Stimulated activated naive CD4-positive, alpha-beta T cell (primary cell): ENCODE data around the gene SLC22A31.

Experiments used
- DNase-seq, 6 experiments: peaks; one replicate each; lab custom pipeline; 2025; lab: John Stamatoyannopoulos, UW

Gene SLC22A31

DNA sequence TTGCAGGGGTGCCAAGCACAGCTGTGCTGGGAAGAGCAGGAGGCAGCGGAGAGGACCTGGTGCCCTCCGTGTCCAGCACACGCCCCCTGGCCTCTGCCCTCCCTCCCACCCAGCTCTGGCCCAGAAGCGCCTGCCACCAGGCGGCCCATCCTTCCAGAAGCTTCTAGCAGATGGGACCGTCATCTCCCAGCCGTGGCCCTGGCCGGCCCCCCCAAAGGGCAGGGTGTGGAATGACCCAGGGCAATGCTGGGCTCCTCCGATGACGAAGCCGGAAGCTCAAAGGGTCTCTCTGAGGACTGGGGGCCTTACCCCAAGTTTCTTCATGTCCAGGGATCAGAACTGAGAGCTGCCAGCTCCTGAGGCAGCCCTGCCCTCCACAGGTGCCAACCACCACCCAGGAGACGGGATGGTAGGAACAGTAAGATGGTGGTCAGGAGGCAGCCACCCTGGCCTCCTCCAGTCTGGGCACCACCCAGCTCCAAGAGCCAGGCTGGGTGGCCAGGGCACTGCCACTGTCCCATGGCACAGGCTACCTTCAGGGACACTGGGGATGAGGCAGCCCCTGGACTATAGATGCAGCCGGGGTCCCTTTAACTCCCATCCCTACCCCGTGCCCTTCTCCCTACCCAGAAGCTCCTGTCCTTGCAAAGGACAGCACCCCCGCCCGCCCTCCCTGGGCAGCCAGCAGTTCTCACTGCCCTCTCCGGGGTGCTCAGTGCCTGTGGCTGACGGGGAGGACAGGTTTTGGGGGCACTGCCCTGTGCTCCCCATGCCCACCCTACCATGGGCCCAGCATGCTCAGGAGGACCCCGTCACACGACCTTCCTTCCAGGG, 35.3 kb downstream of the SLC22A31 start:
- DNase-seq: no peak

DNA sequence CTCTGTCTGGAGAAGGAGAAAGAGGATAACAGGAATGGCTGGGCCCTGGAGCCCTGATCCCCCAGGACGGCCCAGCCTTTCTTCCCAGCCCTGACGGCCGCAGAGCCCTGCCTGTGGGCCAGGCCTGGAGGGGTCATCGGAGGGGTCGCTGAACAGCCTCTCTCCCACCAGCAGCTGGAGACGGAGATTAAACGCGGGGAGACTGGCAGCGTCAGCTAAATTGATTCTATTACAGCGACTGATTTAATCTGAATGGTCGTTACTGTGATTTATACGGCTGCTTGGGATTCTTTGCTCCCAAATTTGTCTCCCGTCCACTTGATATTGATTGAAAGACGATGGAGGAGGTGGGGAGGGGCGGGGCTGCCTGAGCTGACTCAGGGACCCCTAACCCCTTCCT, 35.9 kb downstream of the SLC22A31 start:
- no peak for DNase-seq

DNA sequence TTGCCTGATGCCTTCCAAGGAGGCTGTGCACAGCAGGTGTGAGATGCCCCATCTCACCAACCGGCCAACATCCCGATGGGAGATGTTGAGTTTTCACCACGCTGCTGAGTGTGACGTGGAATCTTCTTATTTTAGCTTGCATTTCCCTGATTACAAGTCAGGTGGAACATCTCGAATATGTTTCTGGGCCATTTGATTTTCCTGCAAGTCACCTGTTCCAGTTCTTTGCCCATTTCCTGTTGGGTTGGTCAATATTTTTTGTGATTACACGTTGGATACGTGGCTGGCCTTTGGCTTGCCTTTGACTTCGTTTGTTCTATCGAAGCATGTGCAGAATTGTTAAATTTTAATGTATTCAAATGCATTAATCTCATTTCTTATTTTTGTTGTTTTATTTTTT, 37.0 kb downstream of the SLC22A31 start:
- no peak for DNase-seq

DNA sequence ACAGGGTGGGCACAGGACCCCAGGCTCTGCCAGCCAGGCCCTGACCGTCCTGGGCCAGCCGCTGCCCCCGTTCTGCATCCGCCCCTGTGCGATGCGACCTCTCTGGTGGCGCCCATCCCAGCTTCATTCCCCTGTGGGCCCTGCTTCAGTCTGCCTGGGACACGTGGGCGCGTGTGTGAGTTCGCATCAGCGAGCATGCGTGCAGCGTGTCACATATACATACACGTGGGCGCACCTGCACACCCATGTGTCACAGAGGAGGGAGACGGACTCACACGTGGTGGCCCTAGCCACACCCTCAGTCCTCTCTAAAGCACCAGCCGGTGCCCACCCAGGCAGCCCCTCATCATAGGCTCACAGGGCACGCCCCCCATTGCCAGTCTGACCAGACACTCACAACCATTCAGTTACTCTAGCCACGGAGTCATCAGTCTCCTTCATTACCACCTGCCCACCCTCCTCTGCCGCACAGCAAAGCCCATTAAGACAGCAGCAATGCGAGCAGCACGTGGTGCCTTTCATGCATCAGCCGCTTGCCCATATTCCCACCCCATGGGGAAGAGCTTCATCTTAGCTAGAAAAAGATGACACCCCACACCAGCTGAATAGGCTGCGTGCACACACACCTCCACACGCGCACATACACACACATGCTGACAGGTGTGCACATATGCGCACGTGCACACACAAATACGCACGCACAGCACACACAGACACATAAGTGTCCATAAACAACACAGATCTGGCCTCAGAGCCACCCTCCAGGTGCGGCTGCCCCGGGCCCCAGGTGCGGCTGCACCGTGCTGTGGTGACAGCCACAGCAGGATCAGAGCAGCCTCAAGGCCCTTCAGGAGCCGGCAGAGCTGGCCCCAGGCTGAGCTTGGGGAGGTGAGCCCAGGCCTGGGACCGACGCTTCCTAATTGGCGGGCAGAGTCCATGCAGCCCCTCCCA, 38.3 kb downstream of the SLC22A31 start:
- DNase-seq: no peak

DNA sequence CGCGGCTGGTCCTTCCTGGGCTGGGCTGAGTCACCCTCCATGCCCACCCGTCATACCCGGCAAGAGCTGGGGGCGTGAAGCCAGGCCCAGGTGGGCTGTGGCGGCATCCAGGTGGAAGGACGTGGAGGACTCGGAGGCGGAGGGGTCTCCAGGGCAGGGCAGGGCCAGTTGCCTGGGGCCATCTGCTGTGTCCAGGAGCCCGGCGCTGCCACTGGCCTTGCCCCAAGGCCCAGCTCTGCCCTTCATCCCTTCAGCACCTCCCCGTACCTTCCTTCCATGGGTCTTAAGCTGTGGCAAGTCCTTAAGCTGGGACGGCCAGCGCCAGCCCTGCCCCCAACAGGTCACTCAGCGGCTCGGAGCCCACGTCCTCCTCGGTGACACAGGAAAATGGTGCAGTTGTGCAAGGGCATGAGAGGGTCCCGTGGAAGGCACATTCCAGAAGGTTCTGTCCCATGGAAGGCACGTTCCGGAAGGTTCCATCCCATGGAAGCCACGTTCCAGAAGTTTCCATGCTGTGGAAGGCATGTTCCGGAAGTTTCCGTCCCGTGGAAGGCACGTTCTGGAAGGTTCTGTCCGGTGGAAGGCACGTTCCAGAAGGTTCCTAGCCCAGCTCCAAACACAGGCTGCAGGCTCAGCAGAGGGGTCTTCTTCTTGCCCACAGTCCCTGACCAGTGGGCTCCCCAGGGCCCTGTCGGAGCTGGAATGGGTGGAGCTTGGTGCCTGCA, 39.2 kb downstream of the SLC22A31 start:
- DNase-seq: no peak

DNA sequence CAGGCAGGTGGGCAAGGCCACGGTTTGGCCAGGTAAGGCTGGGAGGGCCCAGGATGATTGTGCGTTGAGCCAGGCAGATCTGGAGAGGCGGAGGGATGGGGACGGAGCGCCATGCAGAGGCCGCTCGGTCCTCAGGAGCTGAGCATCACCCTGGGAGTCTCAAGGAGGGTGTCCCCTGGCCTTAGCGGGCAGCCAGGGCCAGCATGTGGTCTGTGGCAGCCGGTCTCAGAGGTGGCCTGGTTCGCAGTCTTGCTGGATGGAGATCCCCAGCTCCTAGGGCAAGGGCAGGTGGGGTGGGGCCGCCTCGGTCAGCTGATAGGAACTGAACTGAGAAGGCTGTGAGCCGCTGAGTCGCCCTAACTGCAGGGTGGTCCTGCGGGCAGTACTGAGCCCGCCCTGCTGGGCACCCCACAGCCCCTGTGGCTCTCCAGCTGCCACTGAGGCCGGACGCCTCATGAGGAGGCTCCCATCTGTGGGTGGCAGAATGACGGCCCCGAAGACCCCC, 40.4 kb downstream of the SLC22A31 start:
- DNase-seq: no peak

DNA sequence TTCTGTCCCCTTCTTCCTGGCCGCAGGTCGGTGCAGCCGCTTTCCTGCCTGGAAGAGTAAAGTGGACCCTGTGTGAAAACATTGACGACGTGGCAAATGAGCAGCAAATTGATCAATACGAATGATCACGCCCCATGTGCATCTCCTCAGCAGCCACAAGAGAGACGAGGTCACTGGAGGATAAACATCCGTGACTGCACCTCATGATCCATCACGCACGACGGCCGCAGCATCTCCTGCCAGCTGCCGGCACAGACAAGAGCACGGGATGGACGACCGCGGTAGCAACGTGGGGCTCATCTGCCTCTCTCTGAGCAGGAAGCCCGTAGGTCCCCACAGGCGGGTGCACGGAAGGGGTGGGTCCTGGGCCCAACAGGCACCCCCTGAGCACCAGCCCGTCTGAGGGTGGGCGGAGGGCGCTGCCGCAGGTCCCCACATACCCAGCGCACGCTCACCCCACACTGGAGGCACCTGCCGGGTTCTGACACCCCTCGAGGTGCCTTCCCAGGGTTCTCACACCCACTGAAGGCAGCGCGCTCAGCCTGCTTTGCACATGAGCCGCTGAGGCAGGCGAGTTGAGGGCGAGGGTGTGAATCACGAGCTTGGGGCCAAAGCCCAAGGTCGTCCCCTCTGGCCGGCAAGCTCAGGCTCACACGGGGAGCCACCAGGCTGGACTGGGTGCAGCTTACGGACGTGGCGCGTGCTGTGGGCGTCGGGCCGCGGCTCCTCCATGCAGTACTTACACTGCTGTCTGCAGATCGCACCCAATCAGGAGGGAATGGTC, 41.1 kb downstream of the SLC22A31 start:
- DNase-seq: no peak

DNA sequence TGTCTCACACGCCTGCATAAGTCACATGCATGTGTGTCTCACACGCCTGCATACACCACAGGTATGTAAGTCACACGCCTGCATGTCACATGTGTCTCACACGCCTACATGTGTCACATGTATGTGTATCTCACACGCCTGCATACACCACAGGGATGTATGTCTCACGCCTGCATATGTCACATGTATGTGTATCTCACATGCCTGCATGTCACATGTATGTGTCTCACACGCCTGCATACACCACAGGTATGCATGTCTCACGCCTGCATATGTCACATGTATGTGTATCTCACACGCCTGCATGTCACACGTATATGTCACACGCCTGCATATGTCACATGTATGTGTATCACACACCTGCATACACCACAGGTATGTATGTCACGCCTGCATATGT, 42.6 kb downstream of the SLC22A31 start:
- no peak for DNase-seq

DNA sequence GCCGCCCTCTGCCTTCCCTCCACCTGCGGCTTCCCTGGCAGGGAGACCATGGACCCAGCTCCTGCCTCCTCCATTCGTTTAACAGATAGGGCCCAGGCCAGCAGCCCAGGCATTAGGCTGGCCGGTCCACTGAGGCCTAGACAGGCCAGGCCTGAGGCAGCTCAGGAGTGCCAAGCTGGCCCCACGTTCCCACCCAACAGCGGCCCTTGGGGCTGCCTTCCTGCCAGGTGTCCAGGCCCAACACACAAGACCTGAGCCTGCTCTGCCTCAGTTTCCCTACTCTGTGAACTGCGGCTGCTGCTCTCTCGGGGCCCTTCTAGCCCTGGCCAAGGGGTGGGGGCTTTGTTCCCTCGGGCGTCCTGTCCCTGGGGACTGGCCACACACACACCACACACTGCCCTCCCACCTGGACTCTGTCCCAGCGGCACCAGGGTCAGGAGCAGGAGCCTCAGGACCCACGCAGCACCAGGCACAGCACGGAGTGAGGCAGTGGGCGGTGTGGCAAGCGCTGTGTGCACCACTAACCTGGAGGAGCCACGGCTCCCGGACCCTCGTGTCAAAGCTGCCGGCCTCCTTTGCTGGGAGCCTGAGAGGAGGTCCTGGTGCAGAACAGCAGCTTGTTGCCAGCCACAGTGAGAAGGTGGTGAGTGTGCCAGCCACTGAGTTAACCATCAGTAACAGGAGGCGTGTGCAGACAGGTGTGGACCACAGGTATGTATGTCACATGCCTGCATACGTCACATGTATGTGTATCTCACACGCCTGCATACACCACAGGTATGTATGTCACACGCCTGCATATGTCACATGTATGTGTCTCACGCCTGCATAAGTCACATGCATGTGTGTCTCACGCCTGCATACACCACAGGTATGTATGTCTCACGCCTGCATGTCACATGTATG, 43.3 kb downstream of the SLC22A31 start:
- no peak for DNase-seq

DNA sequence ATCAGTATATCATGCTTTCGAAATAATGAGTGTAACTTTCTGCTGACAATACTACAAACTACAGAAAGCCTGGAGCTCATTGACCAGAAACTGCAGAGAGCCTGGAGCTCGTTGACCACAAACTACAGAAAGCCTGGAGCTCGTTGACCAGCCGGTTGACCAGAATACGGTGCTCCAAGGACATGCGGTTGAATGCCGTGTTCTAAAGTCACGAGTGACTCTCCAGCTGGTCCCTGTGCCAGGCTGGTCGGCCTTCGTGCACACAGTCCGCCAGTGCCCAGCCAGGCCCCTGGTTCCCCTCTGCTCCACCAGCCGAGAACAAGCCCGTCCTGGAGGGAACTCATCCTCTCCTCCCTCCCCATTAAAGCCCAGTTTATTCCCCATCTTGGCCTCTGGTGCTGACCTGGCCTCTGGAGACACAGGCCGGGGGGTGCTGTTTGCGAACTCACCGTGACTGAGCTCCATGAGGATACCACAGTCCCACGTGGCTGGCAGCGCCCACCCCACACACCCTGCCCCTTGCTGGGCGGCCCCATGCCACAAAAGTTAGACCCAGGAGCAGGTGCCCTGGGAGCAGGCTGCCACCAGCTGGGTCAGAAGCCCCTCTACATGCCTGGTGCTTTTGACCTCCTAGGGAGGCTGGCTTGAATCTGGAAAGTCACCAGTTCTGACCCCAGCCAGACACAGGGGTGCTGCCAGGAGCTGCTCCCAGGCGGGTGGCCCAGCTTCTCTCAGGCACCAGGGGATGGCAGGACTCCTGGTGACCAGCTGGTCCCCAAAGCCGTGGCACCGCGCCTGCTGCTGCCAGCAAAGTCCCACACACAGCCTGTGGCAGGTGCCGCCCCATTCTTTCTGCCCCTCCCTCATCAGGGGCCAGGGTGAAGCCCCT, 44.2 kb downstream of the SLC22A31 start:
- DNase-seq: no peak

DNA sequence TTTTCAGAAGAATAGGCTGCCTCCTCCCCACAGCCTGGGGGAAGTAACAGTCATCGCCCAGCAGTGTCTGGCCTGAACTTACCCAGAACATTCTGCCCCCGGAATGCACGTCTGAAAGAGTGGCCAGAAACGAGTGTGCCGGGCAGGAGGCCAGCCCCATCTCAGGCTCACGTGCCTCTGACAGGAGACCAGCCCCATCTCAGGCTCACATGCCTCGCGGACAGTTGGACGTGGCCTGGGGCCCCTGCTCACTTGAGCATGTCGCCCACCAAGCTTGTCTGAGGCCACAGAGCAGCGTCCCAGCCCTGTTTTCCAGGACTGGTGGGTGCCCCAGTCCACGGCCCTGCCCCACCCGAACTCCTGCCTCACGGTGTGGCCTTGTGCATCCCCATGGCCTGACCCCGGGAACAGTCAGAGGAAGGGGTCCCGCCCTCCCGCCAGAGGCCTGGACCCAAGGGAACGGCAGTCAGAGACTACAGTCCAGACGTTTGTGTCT, 45.1 kb downstream of the SLC22A31 start:
- no peak for DNase-seq

DNA sequence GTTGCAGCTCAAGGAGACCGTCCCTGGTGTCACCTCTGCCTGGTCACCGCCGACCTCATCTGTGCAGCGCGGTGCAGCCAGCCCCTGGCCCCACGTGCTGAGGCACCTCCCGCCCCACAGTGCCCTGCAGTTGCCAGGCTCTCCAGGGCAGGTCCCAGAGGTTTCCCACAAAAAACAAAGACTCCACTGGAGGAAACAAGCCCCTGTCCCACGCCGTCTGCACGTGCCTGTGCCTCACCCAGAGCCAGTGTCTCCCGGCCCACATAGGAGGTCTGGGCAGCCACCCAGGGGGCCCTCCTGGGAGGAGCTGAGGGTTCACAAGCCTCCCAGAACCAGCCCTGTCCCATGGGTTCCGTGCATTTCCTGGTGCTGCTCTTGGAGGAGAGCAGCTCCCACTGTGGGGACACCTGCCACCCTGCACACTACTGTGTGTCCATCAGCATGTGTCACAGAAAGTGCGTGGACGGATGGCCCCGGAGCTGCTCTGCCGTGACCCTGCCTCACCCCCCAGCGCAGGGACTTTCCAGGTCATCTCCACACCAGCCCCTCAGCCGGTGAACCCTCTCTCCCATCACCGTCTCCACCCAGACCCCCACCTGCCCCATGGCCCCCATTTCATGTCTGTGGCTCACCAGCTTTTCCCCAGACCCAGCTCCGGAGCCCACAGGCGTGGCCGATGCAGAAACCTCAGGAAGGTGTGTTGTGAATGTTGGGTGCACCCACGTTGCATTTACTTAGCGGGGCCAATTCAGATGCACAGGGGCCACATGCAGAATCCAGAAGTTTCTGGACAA, 45.8 kb downstream of the SLC22A31 start:
- no peak for DNase-seq

DNA sequence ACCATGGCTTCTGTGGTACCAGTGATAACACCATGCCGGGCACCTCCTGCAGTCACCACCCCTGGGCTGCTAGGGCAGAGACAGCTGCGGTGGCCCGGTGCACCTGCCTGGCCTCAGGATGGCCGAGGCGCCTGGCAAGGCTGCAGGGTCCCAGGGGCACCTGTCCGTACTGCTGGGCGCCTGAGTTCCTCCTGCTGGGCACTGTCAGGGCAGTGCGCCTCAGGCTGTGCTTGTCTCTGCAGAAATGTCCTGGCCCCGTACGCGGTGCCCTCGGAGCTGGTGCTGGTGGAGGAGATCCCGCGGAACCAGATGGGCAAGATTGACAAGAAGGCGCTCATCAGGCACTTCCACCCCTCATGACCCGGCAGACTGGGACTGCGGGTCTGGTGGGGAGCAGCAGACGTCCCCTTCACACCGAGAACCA, 46.5 kb downstream of the SLC22A31 start:
- no peak for DNase-seq

DNA sequence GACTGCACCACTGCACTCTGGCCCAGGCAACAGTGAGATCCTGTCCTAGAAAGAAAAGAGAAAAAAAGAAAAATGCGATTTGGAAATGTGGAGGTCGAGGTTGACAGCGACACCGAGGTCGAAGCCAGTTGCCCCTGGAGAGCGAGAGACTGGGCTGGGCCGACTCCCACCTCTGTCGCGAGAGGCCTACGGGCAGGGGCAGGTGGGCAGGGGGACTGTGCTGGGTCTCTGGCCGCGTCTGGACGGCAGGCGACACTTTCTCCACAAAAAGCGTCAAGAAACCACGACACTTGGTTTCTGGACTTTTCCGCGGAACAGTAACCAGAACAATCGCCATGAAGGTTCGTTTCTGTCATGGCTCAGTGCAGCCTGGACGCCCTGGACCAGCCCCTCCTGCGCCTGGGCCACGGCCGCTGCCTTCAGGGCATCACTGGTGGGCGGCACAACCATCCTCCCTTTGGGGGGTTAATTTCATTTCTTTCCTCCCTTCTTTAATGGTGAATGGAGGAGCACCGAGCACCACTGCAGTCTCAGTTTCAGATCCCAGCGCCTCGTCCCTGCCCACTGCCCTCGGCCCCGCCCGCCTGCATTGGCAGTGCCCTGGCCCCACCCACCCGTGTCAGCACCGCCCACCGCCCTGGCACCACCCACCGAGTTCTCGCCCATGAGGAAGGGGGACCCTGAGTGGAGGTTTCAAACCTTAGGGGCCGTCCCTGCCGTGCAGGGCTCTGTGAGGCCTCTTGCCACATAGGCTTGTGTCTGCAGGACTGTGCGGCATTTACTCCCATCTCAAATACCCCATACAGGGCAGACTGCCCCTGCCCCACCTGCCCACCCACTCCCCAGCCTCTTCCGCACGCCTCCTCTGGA, 47.3 kb downstream of the SLC22A31 start:
- no peak for DNase-seq

DNA sequence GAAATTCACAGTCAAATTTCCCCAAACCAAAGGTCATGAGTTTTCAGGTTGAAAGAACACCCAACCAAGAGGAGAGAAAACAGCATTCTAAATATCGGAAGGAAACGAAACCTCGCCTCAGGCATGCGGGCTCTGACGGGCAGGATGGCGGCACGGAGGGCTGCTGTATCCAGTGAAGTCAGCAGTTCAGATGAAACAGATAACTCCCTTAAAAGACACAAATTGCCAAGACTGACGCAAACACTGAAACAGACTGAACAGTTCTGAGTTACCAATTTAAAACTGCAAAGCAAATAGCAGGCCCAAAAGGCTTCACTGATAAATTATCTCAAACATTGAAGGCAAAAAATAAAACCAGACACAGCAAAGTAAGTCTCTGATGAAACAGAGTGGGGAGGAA, 49.4 kb downstream of the SLC22A31 start:
- no peak for DNase-seq

DNA sequence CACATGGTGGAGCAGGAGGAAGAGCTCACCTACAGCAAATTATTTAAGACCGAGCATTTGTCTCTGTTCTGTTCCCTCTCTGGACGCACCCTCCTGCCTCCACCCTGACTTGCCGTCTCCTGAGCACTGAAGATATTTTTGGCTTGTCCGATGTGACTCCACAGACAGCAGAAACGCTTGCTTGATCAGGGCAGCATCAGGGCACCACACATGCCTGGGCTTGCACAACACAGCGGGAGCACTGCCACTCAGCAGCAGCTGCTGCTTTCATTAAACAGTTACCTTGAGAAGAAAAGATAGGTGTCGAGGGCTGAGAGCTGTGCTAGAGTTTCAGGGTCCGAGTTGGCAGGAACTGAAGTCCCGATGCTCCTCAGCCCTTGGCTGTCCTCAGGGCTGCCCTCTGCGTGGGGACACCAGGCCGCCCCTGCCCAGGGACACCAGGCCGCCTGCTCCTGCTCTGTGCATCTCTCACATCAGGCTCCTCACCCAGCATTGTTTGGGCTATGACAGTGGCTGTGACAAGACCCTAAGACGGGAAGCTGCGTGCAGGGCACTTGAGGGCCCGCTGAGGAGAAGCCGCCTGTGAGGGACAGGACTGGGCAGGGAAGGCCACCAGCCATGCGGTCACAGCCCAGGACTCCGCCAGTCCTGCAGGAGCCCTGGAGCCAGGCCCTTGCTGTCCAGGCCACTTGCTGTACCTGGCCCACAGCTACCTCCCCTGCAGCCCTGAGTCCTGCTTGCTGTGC, 50.1 kb downstream of the SLC22A31 start:
- DNase-seq: no peak
